HG03045 (cell line): ENCODE data around the gene SORCS1.
A peak's percentile ranks its signal among the peaks of the same experiment; 100 is the strongest.

ENCODE experiments used
- ATAC-seq: cut with Tn5 transposase; IDR thresholded peaks from one replicate; pipeline ENCODE4 v1.9.1; 2021; ENCODE audit warnings: mild to moderate bottlenecking, moderate library complexity; ENCODE audit not compliant: unreplicated experiment

The SORCS1 gene

DNA sequence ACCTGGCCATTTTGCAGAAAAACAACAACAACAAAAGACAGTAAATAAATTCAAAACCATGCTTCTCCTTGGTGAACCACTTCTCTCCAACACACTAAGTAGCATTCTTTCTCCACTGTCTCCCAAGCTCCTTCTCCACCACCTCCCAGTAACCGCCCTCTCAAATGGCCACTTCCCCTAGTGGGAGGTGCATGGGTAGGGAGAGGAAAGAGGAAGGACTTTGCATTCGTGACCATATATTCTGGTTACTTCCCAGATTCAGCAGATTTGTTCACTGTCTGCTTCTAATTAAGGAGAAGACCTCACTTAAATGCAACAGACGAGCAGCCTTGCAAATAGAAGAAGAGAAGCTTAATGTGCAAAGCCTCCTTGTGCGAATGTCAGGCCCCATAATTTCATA lies 166.8 kb downstream of the SORCS1 start:
- no peak for ATAC-seq

DNA sequence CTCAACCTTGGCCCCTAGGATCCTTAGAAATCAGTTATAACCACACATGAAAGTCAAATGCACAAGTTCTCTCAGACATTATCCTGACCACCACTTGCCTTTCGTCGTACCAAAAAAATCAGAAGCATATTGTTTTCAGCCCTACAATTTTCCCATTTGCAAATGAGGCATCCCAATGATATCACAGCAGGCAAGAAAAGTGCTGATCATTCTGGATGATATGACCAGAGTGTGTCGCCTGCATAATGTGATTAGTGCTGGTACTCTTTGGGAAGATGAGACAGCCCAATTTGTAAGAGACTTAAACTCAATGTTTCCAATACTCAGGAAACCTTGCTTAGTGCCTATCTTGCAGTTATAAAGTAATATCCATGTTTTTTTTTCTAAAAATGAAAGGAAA lies 168.0 kb downstream of the SORCS1 start:
- no peak for ATAC-seq

DNA sequence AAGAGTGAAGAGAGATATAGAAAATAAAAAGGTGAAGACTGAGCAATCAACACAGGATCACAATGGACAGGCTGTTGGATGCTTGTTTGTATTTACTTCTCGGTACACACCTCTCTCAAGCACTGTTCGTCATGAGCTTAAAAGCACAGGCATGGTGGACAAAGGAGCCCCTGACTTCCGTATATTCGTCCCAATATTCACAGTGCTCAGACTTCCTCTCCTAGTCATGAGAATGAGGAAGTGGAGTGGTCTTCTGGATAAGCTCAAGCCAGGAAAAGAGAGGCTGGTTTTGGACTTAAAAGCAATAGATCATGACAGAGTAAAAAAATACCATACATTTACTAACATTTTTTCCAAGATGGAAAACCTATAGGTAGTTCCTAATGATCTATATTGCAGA lies 172.5 kb downstream of the SORCS1 start:
- ATAC-seq = no peak

DNA sequence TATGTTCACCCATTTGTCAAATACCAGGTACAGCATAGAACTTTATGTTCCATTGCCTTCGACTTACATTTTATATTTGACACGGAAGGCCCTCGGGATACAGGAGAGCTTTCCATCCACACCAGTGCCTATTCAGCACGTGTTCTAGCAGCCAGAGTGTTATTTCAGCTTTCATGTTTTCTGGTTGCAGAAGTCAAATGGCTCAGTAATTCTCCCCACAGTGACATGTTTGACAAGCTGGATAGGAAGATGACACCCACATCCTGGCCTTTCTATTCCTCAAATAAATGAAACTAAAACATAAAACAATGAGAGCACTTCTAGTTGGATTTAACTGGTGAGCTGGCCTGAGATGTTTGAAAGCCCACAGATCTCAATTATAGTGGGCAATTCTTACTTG lies 173.4 kb downstream of the SORCS1 start:
- no peak for ATAC-seq

DNA sequence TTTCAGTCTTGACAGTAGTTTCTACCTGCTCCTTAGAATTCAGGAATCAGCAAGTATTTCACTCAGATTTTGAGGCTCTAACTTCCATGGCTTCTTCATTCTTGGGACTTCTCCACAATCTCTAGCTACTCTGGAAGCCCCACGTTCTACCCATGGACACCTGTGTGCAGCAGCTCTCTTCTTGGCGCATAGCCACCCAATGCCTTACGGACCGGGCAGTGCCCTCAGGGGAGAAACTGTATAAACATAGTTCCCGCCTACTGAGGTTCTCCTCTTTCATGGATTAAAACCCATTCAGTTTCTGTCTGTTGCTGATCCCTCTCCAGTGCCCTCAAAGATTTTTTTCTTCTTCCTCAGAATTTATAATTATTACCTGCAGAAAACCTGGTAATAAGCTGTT lies 177.1 kb downstream of the SORCS1 start:
- no peak for ATAC-seq

DNA sequence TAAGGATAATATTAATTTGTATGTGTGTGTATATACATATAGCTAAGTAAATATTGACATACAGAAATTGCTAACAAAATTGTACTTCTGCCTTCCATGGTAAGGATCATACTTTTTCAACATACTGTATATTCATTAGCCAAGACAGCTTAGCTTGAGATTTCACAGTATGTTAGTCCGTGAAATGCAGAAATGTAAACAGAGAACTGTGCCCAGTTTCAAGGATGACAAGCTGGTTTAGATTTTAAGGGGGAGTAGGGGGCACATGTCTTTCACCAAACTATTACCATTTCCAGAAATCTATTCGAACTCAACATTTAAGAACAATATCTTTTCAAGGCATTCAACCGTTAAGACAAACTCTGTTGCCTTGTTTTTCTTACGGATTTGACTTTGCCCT lies 182.2 kb downstream of the SORCS1 start:
- ATAC-seq = no peak

DNA sequence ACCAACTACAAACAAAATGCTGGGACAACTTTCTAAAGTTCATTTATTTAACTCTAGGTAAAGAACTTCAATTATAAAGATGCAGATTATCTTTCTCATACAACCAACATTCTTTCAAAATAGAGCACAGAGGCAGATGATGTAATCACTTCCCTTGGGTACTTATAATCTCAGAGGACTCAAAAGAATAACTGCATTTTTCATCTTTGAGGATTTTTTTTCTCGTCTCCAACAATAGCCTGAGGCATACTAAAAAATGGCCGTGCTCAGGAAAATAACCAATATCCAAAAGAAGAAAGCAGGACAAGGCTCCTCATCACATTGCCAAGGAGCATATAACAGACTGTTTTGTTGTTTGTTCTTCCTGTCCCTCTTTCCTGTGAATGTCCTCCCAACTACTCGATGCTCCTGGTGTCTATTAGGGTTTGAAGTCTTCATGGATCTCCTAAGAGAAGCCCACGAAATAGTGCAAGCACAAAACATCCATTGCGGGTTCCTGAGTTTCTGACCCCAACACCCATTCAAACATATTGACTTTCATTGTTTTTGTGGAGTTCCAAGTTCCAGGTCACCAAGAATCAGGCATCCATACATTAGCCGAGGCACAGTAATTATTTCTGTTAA lies 182.9 kb downstream of the SORCS1 start:
- ATAC-seq = no peak

DNA sequence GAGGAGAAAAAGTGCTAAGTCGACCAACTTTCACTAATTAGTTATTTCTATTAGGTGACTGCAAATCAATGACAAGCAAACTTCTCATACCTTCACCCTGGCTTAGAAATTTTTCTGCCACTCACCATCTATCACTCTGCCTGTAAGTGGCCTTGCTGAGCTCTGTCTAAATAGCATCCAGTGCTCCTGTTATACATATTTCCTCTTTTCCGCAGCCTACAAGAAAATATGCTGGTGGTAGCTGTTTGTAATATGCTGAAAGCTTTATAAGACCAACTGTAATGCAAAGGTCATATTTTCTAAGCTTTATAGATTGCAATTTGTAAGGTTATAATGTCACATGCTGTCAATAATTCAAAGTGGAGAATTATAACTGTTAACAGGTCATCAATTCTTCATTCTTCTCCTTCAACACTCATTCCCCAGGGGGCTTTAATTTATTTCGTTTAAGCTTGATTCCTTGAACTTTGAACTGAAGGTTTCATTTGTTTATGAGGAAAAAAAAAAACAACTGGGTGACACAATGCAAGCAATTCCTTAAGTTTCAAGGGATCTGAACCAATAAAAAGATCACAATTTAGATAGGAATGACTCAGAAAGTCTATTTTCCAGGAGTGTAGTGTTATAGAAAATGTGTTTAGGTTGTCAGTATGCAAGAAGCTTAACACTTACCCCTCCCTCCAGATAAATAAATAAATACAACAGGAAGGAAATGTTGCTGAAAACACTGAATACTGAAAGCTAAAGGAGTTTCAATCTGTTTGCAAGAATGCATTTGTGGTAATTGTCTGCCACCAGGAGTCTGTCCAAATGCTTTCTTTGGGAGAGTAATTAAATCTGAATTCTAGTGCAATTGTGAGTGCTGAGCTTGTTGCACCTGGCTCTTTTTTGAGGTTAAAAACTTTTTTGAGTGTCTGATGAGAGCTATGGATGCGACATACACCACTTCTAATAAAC lies 183.7 kb downstream of the SORCS1 start:
- peak; percentile 62 for ATAC-seq

DNA sequence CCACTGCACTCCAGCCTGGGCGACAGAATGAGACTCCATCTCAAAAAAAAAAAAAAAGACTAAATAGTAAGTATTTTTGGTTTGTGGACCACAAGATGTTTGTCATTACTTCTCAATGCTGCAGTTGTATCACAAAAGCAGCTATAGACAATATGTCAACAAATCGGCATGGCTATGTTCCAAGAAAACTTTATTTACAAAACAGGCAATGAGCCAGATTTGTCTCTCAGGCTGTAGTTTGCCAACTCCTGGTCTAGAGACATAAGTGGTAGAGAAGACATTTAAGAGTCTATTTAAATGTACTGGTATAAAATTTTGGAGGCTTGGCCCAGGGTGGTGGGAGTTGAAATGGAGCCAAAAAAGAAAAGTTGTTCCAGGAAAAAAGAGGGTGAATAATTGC lies 185.8 kb downstream of the SORCS1 start:
- no peak for ATAC-seq

DNA sequence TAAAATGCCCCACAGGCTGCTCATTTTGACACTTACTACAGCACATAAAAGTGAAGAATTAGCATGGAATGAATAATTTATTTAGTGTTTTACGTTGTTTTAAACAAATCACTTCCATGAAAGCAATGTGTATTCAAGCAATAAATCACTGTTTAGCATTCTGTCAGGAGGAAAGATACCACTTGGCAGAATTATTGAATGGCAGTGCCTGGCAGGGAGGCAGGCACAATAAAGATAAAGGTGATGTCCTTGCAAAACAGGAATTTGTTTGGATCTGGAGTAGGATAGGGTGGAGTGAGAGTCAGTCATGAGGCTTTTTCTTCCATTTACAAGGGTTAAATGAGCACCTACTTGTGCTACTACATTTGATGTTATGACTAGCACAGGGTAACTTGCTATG lies 190.8 kb downstream of the SORCS1 start:
- ATAC-seq = no peak

DNA sequence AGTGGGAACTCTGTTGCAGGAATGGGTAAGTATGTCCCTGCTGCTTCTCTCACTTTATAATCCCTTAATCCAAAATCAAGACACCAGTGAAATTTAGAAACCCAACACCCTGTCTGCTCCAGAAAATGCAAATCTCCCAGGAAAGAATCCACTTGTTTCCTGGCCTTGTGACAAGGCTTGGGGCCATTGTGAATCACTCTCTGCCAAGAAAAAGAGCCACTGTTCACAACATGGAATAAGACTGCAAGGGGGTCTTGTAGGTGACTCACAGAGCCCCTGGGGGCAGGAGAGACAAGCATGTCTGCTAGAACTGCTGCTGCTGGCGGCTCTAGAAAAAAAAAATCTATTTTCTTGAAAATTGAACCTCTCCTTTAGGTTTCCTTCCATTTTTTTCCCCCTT lies 191.2 kb downstream of the SORCS1 start:
- ATAC-seq = no peak

DNA sequence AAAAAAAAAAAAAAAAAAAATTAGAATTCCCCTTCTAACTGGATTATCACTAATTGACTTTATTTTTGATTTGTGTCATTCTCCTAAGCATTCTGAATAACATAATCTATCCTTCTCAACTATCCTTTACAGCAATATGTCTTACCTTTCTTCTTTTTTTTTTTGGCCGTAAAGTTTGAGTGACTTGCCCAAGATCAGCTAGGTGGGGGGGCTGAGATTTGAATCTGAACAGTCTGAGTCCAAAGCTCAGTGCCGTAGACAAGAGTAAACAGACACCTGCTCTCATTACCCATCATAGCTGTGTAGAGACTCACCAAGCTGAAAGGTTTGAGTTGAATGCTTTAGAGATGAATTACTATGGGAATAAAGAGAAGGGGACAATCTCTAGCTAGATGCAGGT lies 192.1 kb downstream of the SORCS1 start:
- no peak for ATAC-seq

DNA sequence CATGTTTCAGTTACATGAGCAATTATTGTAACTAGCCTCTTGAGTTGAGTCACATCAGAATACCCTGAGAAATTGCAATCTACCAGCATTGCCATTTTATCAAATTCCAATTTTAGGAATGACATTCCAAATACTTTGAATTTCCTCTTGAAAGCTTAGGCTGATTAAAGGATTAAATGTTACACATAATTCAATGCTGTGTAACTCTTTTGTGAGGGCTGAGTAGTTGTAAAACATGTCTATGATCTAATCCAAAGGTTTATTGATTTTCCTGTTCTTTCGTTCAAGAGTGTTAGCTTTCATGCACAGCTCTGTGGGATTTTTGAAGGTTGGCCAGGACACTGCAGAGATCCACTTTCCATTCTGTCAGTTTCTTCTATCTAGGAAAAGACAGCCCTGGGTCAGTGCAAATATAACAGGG lies 193.1 kb downstream of the SORCS1 start:
- ATAC-seq = no peak

DNA sequence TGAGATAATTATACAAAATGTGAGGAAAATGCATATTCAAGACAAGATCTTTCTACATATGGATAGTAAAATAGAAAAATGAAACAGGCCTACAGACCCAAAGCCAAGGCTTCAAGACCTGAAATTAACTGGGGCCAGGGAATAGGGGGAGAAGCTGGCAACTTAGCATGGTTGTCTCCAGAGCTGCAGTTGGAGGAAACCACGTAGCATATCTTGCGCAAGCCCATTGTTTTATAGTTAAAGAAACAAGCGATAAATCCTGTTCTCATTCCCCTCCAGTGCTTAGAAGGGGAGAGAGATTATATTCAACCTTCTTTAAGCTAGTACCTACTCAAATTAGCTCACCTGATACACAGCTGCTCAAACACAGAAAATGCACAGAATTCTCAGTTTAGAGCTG lies 197.1 kb downstream of the SORCS1 start:
- no peak for ATAC-seq

DNA sequence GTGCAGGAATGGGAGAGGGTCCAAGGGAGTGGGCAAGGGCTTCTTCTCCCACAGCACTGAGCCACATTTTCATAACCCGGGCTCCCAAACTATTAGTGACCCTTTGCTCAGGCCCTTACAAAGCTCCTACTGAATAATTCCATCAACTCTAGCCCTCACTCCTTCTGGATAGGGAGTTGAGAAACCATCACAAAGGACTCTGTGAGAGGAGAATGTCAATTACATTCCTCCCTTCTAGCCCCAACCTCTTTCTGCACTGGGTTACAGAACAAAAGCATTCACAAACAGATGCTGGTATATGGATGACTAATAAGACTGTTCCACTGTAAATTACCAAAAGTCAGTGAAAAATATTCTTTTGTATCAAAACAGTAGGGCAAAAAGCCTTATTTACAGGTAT lies 203.7 kb downstream of the SORCS1 start:
- ATAC-seq = no peak

DNA sequence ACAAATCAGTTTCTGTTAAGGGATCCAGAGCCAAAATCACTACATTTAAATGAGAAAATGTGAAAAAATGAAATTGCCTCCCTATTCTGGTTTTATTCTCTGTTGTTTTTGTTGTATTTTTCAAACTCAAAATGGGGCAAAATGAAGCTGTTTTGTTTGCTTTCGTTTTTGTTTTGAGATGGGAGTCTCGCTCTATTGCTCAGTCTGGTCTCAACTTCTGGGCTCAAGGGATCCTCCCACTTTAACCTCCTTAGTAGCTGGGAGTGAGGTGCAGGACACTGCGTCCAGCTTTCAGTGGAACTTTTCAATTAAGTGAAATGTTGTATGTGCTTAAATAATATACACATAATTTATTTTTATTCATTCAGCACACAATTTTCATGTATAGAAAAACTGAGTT lies 205.0 kb downstream of the SORCS1 start:
- peak; percentile 70 for ATAC-seq

DNA sequence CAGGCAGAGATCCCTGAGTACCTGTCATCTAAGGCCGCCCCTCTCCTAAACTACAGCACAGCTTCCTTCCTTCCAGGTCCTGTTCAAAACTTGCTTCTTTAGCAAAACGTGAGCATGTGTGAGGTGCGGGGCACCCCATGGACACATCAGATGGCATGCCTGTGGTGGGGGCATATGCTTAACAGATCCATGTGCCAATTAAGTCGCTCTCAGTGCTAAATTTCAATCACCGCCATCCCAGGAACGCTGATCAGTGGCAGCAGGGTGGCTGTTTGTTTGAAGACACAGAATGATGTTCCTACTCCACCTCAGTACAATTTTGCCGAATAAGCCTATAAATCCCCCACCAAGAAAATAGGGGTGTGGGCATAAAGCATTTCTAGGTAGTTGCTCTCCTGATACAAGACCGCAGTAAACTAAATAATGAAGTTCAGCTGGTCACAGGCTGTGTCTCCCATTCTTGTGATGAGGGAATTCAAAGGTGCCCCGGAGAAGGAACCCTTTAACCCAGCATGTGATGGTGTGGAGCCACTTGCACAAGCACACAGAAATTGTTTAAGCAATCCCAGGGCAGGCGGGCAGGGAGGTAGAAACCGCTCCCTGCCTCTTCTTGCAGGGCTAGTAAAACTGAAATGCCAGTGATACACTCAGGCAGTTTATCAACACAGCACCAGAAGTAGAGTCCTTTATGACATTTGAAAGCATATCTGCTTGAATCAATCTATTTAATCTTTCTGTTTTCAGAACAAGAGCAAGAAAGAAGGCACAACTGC lies 205.7 kb downstream of the SORCS1 start:
- no peak for ATAC-seq

DNA sequence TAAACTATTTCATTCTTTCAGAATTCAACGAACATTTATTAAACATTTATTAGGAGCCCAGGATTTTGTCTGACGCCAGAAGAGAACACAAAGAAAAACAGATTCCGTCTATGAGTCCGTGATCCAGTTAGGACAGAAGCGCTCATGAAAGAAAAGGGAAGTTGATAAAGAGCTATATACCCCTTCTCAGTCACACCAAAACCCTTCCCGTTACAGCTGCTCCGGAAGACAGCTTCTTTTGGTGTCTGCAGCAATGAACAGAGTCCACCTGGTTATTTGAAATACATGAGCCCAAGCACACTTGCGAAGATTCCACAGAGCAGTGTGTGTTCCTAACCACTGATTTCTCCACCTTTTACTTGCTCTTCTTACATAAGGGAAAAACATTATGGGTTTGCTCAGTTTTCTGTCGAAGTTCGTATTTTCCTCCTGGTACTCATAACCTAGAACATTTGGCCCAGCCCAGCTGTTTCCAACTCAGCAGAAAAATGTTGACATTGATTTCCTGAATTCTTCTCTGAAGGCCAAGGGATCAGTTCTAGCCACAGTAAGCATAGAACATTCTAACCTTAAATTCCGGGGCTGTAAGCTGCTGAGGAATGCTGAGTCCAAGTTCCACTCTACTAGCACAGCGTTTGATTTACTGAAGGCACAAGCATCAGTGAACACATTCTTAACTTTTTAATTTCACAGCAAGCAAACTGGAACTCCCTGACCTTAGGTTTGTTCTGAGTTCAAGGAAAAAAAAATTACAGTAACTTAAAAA lies 206.5 kb downstream of the SORCS1 start:
- ATAC-seq = peak; percentile 49

DNA sequence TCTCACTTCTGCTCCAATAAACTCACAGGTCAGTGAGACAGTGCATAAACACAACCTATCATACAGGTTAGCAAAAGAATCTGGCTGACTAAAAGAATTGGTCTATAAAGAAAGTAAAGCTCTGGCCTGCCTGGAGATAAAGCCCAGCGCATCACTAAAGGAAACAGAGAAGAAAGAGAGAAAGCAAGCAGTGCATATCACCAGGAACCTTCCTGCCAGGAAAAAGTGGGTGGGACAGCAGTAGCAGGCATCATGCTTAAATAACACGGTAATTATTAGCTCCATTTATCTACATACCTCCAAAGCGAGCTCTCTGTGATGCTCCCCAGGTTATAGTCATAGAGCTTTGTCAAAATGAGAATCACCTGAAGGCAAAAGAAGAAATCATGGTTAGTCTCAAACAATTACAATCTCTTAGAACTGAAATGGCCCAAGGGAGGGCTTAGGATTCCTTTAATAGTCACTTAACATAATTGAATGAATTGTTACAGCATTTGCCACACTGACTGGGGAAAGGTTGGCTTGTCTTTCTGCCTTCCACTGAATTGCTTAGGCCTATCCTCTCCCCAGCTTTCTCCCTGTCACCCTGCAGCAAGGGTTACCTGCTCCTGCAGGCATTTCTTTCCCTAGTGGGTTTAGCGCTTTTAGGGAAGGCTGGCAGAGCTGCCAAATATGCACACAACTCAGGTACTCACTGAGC lies 208.1 kb downstream of the SORCS1 start:
- ATAC-seq = no peak

DNA sequence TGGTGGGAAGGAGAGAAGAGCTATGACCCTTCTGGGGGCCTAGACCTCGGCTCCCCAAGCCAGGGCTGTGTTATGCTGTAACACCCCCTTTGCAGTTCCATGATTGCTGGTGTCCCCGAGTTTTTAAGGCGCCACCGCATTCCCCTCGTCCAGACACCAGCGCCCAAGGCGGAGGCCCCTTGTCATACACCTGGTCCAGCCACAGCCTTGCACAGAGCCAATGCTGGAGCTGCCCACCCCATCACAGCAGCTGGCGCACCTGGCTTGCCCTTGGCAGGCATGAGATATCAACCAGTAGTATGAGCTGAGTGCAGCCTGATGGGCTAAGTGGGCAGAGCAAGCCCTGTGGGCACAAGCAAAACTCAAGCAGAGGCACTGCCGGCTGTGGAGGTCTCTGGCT lies 209.4 kb downstream of the SORCS1 start:
- no peak for ATAC-seq
